IMR-90 (cell line): Measurements from ENCODE around the gene FSD1. TPM values are rescaled to one million over a fixed set of nuclear protein-coding genes. Genes with fewer than 3 reads are reported as not detected.

ENCODE experiments used
- ATAC-seq: fragments of 200-7000 bp; cut with Tn5 transposase; 2 replicates; pipeline ENCODE4 v1.9.1; 2020; ENCODE audit warnings: low read depth, mild to moderate bottlenecking, moderate library complexity
- BruUV-seq: library from RNA; stranded (reverse); fragments of 400-500 nt; replicated peaks from 2 replicates; lab custom pipeline; 2021; lab: Mats Ljungman, UMichigan
- CTCF ChIA-PET: fragments of 300-600 bp; formaldehyde crosslinking; extraction: SDS; loops from one replicate; lab custom pipeline; 2021; ENCODE audit warnings: antibody characterized with exemption; lab: Yijun Ruan, JAX
- POLR2A ChIA-PET: fragments of 300-600 bp; sonication (Branson Sonifier 250); formaldehyde crosslinking; loops from one replicate; lab custom pipeline; 2022; ENCODE audit warnings: antibody characterized with exemption; ENCODE audit not compliant: unreplicated experiment; lab: Charles Lee
- DNase-seq: peaks from one replicate; pipeline ENCODE4 v3.0.0; 2013
- H2AFZ ChIP-seq: replicated peaks from 2 replicates; pipeline ENCODE3; 2013; ENCODE audit warnings: low read length, mild to moderate bottlenecking; ENCODE audit not compliant: poor library complexity
- H2AK5ac ChIP-seq: 2 replicates; pipeline ENCODE4 v1.6.1; 2013; ENCODE audit warnings: low read depth, low read length, inconsistent platforms
- H2AK9ac ChIP-seq: replicated peaks from 2 replicates; pipeline ENCODE3; 2013; ENCODE audit warnings: mild to moderate bottlenecking, low read depth, low read length, moderate library complexity; ENCODE audit not compliant: poor library complexity
- H2BK120ac ChIP-seq: 2 replicates; pipeline ENCODE4 v1.6.1; 2013; ENCODE audit warnings: low read depth, low read length, inconsistent platforms
- H2BK15ac ChIP-seq: 3 replicates; pipeline ENCODE4 v1.6.1; 2013; ENCODE audit warnings: low read depth, low read length, inconsistent platforms
- H2BK20ac ChIP-seq: 2 replicates; pipeline ENCODE4 v1.6.1; 2013; ENCODE audit warnings: low read depth, mild to moderate bottlenecking, inconsistent platforms, low read length, moderate library complexity
- H2BK5ac ChIP-seq: 2 replicates; pipeline ENCODE4 v1.6.1; 2013; ENCODE audit warnings: mild to moderate bottlenecking, low read depth, low read length, inconsistent platforms; ENCODE audit not compliant: poor library complexity, severe bottlenecking
- H3K14ac ChIP-seq: replicated peaks from 2 replicates; pipeline ENCODE4 v1.6.1; 2013; ENCODE audit warnings: low read depth, low read length, inconsistent platforms
- H3K18ac ChIP-seq: 2 replicates; pipeline ENCODE4 v1.6.1; 2013; ENCODE audit warnings: low read depth, low read length, control low read depth
- H3K23ac ChIP-seq: 2 replicates; pipeline ENCODE4 v1.6.1; 2013; ENCODE audit warnings: low read depth, low read length, inconsistent platforms
- H3K27ac ChIP-seq: 2 replicates; pipeline ENCODE4 v1.5.1; 2013; ENCODE audit warnings: mild to moderate bottlenecking, control low read depth, low read length; ENCODE audit not compliant: insufficient read depth
- H3K27me3 ChIP-seq: 2 replicates; pipeline ENCODE4 v1.6.1; 2013; ENCODE audit warnings: low read length; ENCODE audit not compliant: control insufficient read depth, insufficient read depth
- H3K36me3 ChIP-seq: 2 replicates; pipeline ENCODE4 v1.6.1; 2013; ENCODE audit warnings: low read length, mixed read lengths; ENCODE audit not compliant: control insufficient read depth, insufficient read depth
- H3K4ac ChIP-seq: 2 replicates; pipeline ENCODE4 v1.6.1; 2013; ENCODE audit warnings: low read depth, low read length, inconsistent platforms
- H3K4me1 ChIP-seq: 2 replicates; pipeline ENCODE4 v1.6.1; 2013; ENCODE audit warnings: low read length, mixed read lengths; ENCODE audit not compliant: control insufficient read depth, insufficient read depth
- H3K4me2 ChIP-seq: 2 replicates; pipeline ENCODE4 v1.6.1; 2013; ENCODE audit warnings: low read depth, mild to moderate bottlenecking, control low read depth, low read length, moderate library complexity
- H3K4me3 ChIP-seq: 2 replicates; pipeline ENCODE4 v1.5.1; 2013; ENCODE audit warnings: low read depth, mild to moderate bottlenecking, control low read depth, low read length, moderate library complexity; ENCODE audit not compliant: insufficient read depth
- H3K56ac ChIP-seq: 2 replicates; pipeline ENCODE4 v1.6.1; 2013; ENCODE audit warnings: low read length, inconsistent platforms; ENCODE audit not compliant: insufficient read depth; ENCODE audit errors: extremely low read depth
- H3K79me1 ChIP-seq, 2 experiments: 2 replicates each; pipeline ENCODE4 v1.6.1; 2013; ENCODE audit warnings: low read length in 2 of 2, inconsistent platforms in 1 of 2, low read depth in 1 of 2
- H3K9ac ChIP-seq: 2 replicates; pipeline ENCODE4 v1.6.1; 2013; ENCODE audit warnings: low read depth, low read length, control low read depth
- H3K9me1 ChIP-seq: 2 replicates; pipeline ENCODE4 v1.6.1; 2013; ENCODE audit warnings: low read length, inconsistent platforms; ENCODE audit not compliant: insufficient read depth
- H3K9me3 ChIP-seq: 2 replicates; pipeline ENCODE4 v1.6.1; 2013; ENCODE audit warnings: low read length; ENCODE audit not compliant: control insufficient read depth, insufficient read depth
- H4K20me1 ChIP-seq: 2 replicates; pipeline ENCODE4 v1.6.1; 2013; ENCODE audit warnings: low read length, inconsistent platforms; ENCODE audit not compliant: insufficient read depth
- H4K5ac ChIP-seq: 2 replicates; pipeline ENCODE4 v1.6.1; 2013; ENCODE audit warnings: mild to moderate bottlenecking, low read depth, low read length, control low read depth
- H4K8ac ChIP-seq, 2 experiments: 2 replicates each; pipeline ENCODE4 v1.6.1; 2013; ENCODE audit warnings: low read depth in 2 of 2, low read length in 2 of 2, control low read depth in 1 of 2, inconsistent platforms in 1 of 2
- H4K91ac ChIP-seq: 2 replicates; pipeline ENCODE4 v1.6.1; 2013; ENCODE audit warnings: low read depth, low read length, inconsistent platforms; ENCODE audit not compliant: insufficient read depth
- CHD1 ChIP-seq: IDR thresholded peaks from 2 replicates; pipeline ENCODE4 v1.6.1; 2012; ENCODE audit warnings: low read depth, low read length, improper control_type of control experiment
- WGBS, 2 experiments: methylation state at CpG; one replicate each; pipeline versions ENCODE4 v1.1.5 to v1.1.7; 2013; ENCODE audit warnings: missing lambda C conversion rate in 2 of 2; ENCODE audit not compliant: insufficient read length in 1 of 2; ENCODE audit errors: extremely low coverage in 2 of 2; 5-methylcytosine and 5-hydroxymethylcytosine counted together
- dilution Hi-C: fragments of 300-500 bp; cut with HindIII; formaldehyde crosslinking; loops from one replicate; pipeline ENCODE4 v1.14.3; 2018; ENCODE audit warnings: low sequenced_read_pairs; ENCODE audit not compliant: unreplicated experiment
- in situ Hi-C: fragments of 300-500 bp; cut with MboI; formaldehyde crosslinking; loops from 3 replicates; pipeline ENCODE4 v1.14.3; 2019; ENCODE audit warnings: low sequenced_read_pairs, inconsistent platforms, mixed read lengths
- intact Hi-C: fragments of 100-400 bp; cut with micrococcal nuclease; formaldehyde crosslinking; loops from 2 replicates; pipeline ENCODE4 v1.10.0; 2022
- polyA plus RNA-seq, 3 experiments: library from polyadenylated mRNA; depleted of rRNA; stranded (reverse); fragments of >200 nt; gene quantifications; 2 replicates each; pipeline ENCODE4 v1.2.3, GENCODE V29; 2012; ENCODE audit warnings: low replicate concordance in 1 of 3
- total RNA-seq: library from RNA; depleted of rRNA; stranded (reverse); fragments of >200 nt; gene quantifications from 2 replicates; pipeline ENCODE4 v1.2.3, GENCODE V29; 2012

FSD1 gene
- total and polyA plus RNA-seq, 2 of the 4 experiments (the other 2 are of a cell fraction), result 17.4 to 24.4 TPM

- H3K14ac ChIP-seq, result no peak overlapping the region
- no peak overlapping the region for H3K56ac ChIP-seq
- H3K9ac ChIP-seq, result no peak overlapping the region
- no peak for DNase-seq
- H3K4me3 ChIP-seq, result no peak overlapping the region
- no TSS peak for BruUV-seq
- ATAC-seq, result no peak
- in situ Hi-C loops (no loop called here), dilution Hi-C loops (no loop called here), intact Hi-C loops (no loop called here)
- no peak overlapping the region for H3K18ac ChIP-seq
- H2BK15ac ChIP-seq, result no peak overlapping the region
- no peaks in the 10 kb centered on the region for H3K4me1 ChIP-seq
- no peak overlapping the region for H3K23ac ChIP-seq
- no peak overlapping the region for H3K4me2 ChIP-seq
- no peaks in the 10 kb centered on the region for H3K79me1 ChIP-seq
- CTCF ChIA-PET, result no interaction called here
- H2AK9ac ChIP-seq, result no peak overlapping the region
- POLR2A ChIA-PET, result no interaction called here
- no peak for TF ChIP-seq CHD1
- WGBS, 2 experiments, result 17% methylated on average over 10 of the region's 16 CpGs; no CpG with 5 or more reads in 1 of the 2 experiments
- H3K36me3 ChIP-seq, result no peaks in the 10 kb centered on the region
- H3K9me3 ChIP-seq, result no peaks in the 10 kb centered on the region
- peaks cover 40% of the 10 kb centered on the region for H3K27me3 ChIP-seq
- H4K20me1 ChIP-seq, result no peaks in the 10 kb centered on the region
- H2BK120ac ChIP-seq, result no peak overlapping the region
- H4K5ac ChIP-seq, result no peak overlapping the region
- H3K9me1 ChIP-seq, result no peaks in the 10 kb centered on the region
- no peak overlapping the region for H3K4ac ChIP-seq
- no peak overlapping the region for H2AFZ ChIP-seq
- H4K8ac ChIP-seq, result no peak overlapping the region
- no peak overlapping the region for H4K91ac ChIP-seq
- H2BK5ac ChIP-seq, result no peak overlapping the region
- no peak overlapping the region for H2AK5ac ChIP-seq
- no peak overlapping the region for H2BK20ac ChIP-seq
- H3K27ac ChIP-seq, result no peak overlapping the region
Measured at GRCh38 chr19:4277191-4277696, 27.2 kb upstream of the FSD1 start.
